NCI-H774 (cell line): ENCODE data around the gene HDAC4.
A peak's percentile ranks its signal among the peaks of the same experiment; 100 is the strongest.
"Not testable (repeated sequence)": the region's sequence is repeated elsewhere in the genome, so short reads cannot be mapped to it uniquely, and the experiment has no call there.

Experiments
- DNase-seq: peaks from one replicate; lab custom pipeline; 2025; lab: John Stamatoyannopoulos, UW

Gene HDAC4

DNA sequence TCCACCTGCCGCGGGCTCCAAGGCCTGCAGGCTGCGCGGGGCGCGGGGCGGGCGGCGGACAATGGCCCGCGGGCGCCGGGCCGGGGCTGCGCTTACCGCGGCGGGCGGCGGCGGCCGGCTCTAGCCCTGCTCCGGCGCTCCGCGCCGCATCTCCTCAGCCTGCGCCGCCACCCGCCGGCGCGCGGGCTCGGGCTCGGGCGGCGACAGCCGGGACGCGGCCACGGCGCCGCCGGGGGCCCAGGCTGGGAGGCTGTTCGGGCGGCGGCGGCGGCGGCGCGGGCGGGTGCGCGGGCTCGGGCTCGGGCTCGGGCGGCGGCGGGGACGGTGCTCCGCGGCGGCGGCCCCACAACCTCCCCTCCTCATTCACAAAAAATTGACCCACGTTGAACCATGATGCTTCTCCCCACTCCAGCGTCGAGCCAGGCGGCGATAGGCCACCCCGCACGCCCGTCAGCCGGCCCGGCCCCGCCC, at the start of gene HDAC4:
HDAC4 (minus strand) TSS at position 425 of the 471 bp plus-strand sequence. CDS start 48,321 bp downstream, outside the sequence.
- DNase-seq, result no peak

- not testable (repeated sequence) for DNase-seq
Measured at GRCh38 chr2:239449468-239449867, 48.6 kb upstream of the HDAC4 start.

GRCh38 chr2:239445771-239446524, 45.1 kb upstream of the HDAC4 start:
- peak; percentile 23 for DNase-seq

DNA sequence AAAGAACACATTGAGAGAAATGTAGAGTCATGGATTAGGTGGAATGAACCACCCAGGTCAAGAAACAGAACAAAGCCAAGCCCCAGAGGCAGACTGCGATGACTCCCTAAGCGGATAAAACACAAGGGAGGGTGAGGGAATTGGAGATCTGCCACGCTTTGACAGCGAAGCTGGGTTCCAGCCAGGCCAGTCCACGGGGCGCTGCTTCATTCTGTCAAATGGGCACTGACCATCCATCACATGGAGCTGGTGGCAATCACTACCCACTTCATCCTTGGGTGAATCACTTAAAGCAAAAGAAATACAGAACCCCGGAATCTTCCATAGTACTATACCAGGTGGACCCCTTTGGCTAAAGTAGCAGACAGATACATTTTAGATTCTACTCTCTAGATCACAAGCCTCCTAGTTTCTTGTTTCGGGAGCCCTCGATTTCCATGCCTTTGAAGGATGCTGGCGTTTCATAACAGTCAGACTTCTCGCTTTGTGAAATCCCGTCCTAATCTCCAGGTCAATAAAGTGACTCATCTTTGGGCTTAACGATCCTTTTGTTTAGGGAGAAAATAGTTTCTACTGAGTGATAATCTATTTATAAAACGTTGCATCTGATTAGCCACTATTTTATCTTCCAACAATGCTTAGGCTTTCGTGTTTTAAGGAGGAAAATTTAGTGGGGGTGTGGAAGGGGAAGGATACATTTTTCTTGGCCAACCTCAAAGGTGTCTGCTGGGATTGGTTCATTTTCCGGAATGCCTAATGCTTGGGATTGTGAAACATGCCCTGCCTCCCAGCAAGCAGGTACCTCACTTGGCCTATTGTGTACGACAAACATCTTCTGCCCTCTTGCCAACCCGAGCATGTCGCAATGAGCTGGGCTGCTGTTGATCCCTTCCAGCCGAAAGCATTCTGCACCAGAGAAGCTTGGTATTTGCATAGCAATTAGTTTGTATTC, 44.1 kb upstream of the HDAC4 start:
- peak; percentile 50 for DNase-seq

DNA sequence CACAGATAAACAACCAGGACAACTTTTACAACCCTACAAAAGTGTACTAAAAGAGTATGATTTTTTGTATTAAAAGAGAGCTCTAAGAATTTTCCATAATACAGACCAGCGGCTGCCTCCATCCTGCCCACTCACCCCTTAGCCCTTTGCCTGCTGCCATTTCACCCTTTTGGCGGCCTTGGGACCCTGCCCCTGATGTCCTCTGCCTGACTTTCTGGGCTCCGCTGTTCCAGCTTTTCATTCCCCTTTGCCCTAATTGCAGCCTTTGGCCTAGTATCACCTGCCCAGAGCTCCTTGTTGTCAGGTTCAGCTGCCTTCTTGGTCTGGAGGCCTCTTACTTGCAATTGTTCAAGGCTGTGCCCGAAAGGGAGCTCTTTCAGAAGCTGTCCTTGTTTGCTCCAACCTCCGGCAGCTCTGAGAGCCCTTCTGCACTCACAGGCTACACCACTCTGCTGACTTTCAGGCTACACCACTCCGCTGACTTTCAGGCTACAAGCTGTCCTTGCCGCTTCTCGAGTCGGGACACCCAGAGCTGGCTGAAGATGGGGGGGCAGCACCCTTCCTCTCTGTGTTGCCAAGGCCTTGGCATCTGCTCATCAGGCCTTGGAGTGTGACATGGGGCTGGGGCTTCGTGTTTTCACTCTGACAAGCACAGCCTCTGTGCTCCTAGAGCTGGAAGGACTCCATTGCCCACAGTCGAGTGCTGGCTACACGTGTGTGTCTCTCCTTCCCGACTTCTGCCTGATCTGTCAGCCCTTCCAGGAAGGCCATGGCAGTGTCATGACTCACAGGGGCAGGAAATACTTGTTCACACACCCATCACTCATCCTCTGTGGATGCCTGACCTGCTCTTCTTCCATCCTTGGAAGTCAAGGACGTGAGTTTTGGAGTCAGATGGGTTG, 43.1 kb upstream of the HDAC4 start:
- DNase-seq, result no peak

- no peak for DNase-seq
Measured at GRCh38 chr2:239443102-239443620, 42.3 kb upstream of the HDAC4 start.

DNA sequence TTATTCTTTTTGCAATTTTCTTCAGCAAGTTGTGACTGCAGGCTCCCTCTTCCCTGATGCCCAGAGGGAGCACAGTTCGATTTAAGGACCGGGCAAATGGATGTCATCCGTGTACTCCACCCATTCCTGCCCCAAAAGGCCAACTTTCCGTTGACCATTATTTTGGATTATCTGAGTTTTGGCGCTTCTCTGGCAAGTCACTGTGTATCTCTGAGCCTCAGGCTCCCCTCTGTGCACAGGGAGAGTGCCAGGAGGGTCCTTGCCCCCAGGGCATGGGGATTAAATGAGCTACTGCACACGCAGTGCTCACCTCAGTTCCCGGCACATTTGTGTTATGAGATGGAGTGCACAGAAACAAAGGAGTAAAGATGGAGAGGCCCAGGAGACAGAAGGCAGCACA, 41.4 kb upstream of the HDAC4 start:
- no peak for DNase-seq

GRCh38 chr2:239441261-239442078, 40.6 kb upstream of the HDAC4 start:
- no peak for DNase-seq

DNA sequence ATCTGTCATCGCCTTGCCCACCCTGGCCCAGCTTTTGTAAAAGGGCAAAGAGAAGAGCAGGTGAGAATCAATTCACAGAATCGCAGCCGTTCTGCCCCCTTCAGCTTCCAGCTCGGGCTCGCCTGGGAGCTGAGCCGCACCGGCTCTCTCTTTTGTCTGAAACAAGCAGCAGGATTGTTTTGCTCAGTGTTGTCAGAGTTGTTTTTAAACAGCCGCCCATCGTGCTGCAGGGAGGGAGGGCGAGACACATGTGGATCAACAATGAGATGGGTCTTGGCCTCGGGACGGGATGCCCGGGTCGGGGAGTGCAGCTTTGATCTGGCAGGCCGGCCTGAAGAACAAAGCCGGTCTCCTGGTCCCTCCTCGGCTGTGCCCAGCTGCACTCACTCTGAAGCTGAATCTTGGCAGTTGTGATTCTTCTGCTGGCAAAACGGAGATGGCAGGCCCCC, 39.7 kb upstream of the HDAC4 start:
- DNase-seq, result no peak

DNA sequence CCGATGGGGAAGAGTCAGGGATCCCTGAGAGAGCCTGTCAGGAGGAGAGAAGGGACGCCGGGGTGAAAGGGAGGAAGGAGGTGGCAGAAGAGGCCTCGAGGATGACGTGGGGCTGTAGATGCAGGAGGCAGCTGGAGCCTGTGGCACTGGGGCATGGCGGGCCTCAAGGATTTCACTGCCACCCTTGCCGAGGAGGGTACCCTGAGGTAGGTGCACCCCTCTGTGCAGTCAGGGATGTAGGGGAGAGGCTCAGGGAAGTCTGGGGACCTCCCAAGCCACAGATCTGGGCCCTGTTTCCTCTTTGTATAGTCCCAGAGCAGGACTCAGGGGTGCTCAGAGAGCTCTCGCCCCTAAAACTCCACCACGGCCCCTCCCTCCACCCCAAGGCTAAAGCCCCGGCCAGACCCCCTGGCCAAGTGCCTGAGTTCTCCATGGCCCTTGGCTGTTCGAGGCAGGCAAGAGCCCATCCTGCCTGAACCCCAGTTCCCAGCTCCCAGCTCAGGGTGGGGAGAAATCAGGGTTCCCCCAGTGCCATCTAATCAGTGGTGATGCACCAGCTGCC, 39.0 kb upstream of the HDAC4 start:
- DNase-seq, result no peak

DNA sequence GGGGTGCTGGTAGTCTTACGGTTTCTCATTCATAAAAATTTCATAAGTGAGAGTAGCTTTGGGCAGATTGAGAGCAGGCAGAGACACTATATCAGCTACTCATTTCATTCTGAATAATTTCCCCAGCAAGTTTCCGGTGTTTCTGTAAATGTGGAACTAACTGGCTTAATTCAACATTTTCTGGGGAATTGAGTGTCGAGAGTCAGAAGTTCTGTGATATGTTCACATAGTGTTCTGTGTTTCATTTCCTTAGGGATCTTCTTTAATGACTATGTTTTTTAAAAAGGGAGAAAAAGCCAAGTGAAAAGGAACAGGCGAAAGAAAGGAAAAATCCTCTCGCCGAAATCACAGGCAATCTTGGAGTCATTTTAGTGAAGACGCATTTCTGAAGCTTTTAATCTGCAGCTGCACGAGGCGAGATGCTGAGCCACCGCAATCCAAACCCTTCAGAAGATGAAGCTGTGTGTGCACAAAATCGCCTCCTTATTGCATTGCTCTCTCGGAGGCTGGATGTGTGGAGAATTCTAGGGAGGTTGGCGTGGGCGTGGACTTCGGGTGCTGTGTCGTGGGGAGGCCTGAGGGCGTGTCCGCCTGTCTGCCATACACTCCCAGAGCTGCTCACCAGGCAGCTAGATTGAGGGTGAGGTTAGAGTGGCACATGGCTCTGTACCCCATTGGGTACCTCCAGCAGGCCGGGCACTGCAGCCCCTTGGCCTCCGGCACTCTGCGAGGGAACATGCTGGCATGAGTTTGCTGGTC, 38.4 kb upstream of the HDAC4 start:
- no peak for DNase-seq

DNA sequence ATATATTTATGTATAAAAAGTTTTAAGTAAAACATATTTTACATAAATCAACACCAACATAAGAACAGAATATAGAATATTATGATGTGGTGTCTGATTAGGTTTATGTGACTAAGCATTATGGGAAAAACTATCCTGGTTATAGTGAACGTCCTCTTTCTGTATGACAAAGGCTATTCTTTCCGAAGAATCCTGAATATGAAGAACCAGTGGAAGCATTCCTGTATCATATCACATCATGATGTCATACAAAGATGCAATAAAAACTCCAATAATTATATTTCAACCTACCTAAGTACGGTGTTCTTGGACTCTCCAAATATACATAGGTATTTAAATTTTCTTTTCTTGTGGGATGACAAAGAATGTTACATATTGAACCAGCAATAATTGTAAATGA, 37.5 kb upstream of the HDAC4 start:
- DNase-seq, result no peak

DNA sequence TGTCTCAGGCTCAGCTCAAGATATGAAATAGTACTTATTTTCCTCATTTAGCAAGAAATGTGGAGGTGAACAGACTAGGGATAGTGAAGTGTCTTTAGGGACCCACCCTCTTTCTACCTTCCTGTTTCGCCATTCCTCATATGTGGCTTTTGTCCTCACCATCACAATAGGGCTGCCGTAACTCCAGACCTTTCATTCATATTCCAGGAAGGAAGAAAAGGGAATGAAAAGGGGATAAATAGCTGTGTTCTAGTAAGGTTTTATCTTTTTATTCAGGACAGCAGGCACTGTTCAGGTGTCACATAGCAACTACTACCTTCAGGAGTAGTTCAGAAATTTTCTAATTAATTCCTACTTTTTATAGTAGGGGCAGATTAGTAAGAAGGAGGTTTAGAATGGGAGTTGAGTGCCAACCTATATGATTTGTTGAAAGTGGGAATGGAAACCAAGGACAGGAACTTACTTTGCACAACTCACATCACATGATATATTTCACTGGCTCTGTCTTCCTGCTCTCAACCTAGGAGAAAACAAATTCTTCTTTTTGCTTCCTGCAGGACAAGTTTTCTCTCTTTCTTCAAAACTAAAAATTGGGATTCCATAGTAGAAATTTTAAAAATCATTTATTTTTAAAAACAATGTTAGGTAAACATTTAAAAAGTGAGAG, 36.0 kb upstream of the HDAC4 start:
- DNase-seq, result no peak

GRCh38 chr2:239436076-239436475, 35.3 kb upstream of the HDAC4 start:
- no peak for DNase-seq

DNA sequence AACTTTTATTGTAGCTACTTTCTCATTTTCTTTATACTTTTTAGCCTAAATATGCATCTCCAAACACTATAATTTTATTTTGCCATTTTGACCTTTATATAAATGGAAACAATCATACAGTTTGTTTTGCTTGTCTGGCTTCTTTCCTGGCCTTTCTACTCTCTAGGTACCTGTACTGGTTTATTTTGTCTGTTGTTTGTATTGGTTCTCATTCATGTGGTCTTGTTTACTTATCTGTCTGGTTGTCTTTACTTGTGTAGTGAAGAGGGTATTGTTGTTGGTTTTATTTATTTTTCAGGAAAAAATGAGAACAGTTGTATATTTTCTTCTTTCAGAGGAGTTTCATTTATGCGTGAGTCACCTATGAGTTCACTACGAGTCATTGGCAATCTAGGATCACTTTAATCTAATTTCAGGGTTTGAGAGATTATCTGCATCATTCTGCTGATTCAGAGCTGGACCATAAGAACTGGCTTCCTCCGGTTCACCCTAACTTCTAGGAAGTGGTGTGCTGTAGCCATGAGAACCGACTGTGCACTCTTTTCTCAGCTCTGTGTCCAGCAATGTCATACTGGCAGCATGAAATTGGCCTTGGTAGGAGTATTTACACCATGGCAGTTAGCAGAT, 33.1 kb upstream of the HDAC4 start:
- DNase-seq, result peak; percentile 12

DNA sequence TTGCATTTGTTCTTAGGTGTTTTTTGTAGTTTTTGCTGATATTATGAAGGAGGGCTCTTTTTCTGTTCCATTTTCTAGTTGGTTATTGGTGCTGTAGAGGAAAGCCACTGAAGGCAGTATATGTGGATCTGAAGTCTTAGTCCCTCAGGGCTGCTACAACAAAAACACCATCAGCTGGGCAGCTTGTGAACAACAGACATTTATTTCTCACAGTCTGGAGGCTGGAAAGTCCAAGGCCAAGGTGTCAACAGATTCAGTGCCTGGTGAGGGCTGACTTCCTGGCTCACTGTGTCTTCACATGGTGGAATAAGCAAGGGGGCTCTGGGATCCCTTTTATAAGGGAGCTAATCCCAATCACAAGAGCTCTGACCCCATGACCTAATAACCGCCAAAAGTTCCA, 31.4 kb upstream of the HDAC4 start:
- DNase-seq, result no peak

- DNase-seq, result no peak
Measured at GRCh38 chr2:239431536-239431935, 30.7 kb upstream of the HDAC4 start.
